ENCODE results near the gene RPL29.

RPL29 gene

DNA sequence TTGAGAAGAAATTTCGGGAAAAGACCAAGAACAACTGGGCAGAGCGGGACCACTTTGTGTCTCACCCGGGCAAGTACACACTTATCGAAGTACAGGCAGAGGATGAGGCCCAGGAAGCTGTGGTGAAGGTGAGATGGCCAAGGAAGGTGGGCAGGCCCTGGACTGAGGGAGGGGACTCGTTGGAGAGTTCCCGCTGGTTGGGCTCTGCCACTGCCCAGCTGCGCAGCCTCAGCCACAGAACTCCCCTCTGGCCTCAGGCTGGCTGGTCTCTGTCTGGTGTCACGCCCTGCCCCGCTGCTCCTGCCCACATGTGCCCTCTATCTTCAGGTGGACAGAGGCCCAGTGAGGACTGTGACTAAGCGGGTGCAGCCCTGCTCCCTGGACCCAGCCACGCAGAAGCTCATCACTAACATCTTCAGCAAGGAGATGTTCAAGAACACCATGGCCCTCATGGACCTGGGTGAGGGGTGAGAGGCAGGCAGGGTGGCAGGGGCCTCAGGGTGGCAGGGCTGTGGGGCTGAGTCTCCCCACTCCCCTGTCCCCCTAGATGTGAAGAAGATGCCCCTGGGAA lies 51.2 kb downstream of the RPL29 start:
- no peak for DNase-seq

All from inflammatory macrophage treated with lipopolysaccharide for 4 hours (primary cell).